IgD-negative memory B cell (primary cell): Measurements from ENCODE around the gene CUL3. TPM values are rescaled to one million over a fixed set of nuclear protein-coding genes. Genes with fewer than 3 reads are reported as not detected.
"Not testable (repeated sequence)": the region's sequence is repeated elsewhere in the genome, so short reads cannot be mapped to it uniquely, and the experiment has no call there.

Source experiments
- H3K27ac Mint-ChIP-seq, 3 donors: one replicate each; pipeline ENCODE4 v1.8.0; 2020 to 2022; ENCODE audit warnings: mild to moderate bottlenecking in 3 of 3, mixed read lengths in 3 of 3, moderate library complexity in 1 of 3
- H3K27me3 Mint-ChIP-seq: one replicate; pipeline ENCODE4 v1.8.0; 2021; ENCODE audit warnings: mixed read lengths
- H3K36me3 Mint-ChIP-seq: one replicate; pipeline ENCODE4 v1.8.0; 2020; ENCODE audit warnings: mild to moderate bottlenecking, mixed read lengths
- H3K4me1 Mint-ChIP-seq, 3 donors: one replicate each; pipeline ENCODE4 v1.8.0; 2020 to 2022; ENCODE audit warnings: mixed read lengths in 3 of 3, mild to moderate bottlenecking in 1 of 3
- H3K4me3 Mint-ChIP-seq, 4 donors: one replicate each; pipeline ENCODE4 v1.8.0; 2020 to 2022; ENCODE audit warnings: mild to moderate bottlenecking in 4 of 4, mixed read lengths in 4 of 4, moderate library complexity in 3 of 4
- H3K9me3 Mint-ChIP-seq, 3 donors: one replicate each; pipeline ENCODE4 v1.8.0; 2020 to 2021; ENCODE audit warnings: mixed read lengths in 3 of 3, mild to moderate bottlenecking in 1 of 3
- polyA plus RNA-seq: library from polyadenylated mRNA; unstranded; fragments of 300-500 nt; fragmentation: Illumina TruSeq; gene quantifications from one replicate; pipeline ENCODE4 v1.2.3, GENCODE V29; 2021

The CUL3 gene
- polyA plus RNA-seq, 1 donor from 2014 or later, result 31.8 TPM

GRCh38 chr2:224538561-224539138 is 46.5 kb downstream of the CUL3 start:
- Mint-ChIP-seq H3K27me3 (no peaks in the 10 kb centered on the region), H3K4me1 (peaks cover 30 to 45% (median 43%) of the 10 kb centered on the region in 3 donors), H3K36me3 (peaks cover 6% of the 10 kb centered on the region), H3K4me3 (peak overlapping the region in 3 of 4 donors; percentile 6 to 42 (median 28)), H3K27ac (peak overlapping the region in 1 of 3 donors; percentile 56), H3K9me3 (peaks cover 0 to 1% (median 0%) of the 10 kb centered on the region in 3 donors)

DNA sequence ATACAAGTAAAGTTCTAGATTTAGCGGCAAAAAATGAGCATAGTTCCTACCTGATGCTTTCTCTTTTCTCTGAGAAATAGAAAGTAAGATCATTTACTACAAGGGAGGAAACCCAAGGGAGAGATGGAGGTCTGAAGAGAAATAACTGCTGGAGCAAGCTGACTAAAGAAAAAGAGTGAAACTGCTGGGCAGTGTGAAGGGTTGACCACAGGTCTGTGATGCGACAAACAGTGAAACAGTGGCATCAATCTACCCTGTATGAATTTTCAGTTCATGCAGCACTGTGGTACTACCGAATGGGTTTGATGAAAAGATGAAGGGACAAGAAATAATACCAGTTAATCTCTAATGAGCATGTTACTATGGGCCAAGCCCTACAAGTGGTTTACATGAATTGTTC is 52.2 kb downstream of the CUL3 start:
- peak overlapping the region in 2 of 4 donors; percentile 25 to 39 for H3K4me3 Mint-ChIP-seq
- peaks cover 8% of the 10 kb centered on the region for H3K36me3 Mint-ChIP-seq
- H3K27ac Mint-ChIP-seq, result peak overlapping the region; percentile 51 to 90 (median 65)
- H3K9me3 Mint-ChIP-seq, result no peaks in the 10 kb centered on the region
- peaks cover 33 to 55% (median 45%) of the 10 kb centered on the region in 3 donors for H3K4me1 Mint-ChIP-seq
- H3K27me3 Mint-ChIP-seq, result no peaks in the 10 kb centered on the region

DNA sequence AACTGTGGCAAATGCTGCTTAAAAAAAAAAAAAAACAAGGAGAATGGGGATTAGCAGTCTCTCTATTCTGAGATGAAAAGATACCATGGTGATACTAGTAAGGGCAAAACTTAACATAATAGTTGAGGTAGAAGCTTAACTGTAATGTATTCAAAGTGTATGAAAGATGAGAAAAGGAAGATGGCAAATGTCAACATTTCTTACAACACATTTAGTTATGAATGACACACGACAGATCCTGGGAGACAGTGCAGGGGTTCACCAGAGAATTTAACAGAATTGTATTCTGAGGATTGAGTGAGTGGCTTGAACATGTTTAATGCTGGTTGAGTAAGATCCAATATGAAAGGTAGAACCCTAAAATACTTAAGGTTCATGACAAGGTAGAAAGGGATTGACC is 52.7 kb downstream of the CUL3 start:
- Mint-ChIP-seq H3K27ac (peak overlapping the region; percentile 51 to 90 (median 65)), H3K27me3 (no peaks in the 10 kb centered on the region), H3K4me3 (peak overlapping the region in 2 of 4 donors; percentile 25 to 39), H3K4me1 (peaks cover 35 to 57% (median 48%) of the 10 kb centered on the region in 3 donors), H3K9me3 (no peaks in the 10 kb centered on the region), H3K36me3 (peaks cover 8% of the 10 kb centered on the region)

- Mint-ChIP-seq H3K9me3 (no peaks in the 10 kb centered on the region), H3K27me3 (no peaks in the 10 kb centered on the region), H3K36me3 (peaks cover 7% of the 10 kb centered on the region), H3K4me3 (peak overlapping the region in 2 of 4 donors; percentile 43 to 65), H3K27ac (peak overlapping the region; percentile 19 to 89 (median 65)), H3K4me1 (peaks cover 50 to 71% (median 69%) of the 10 kb centered on the region in 3 donors)
Measured at GRCh38 chr2:224528171-224528570, 57.0 kb downstream of the CUL3 start.

DNA sequence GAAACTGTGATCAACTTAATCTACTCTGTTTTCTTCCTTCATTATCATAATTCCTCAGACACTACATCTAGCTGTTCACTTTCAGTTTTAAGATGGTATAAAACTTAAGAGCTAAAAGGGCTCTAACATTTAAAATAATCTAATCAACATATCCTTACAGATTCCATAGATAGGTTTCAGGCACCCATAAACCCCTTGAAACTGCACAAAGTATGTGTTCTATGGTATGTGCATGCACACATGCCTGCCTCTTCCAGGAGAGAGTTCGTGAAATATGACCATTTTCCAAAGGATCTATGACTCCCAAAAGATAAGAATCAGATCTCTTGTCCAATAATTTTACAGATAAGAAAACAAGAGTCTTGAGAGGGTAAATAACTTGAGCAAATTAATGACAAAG is 59.4 kb downstream of the CUL3 start:
- Mint-ChIP-seq H3K4me1 (peaks cover 41 to 61% (median 59%) of the 10 kb centered on the region in 3 donors), H3K27ac (peak overlapping the region; percentile 19 to 89 (median 70)), H3K4me3 (peak overlapping the region in 3 of 4 donors; percentile 60 to 87 (median 62)), H3K9me3 (no peaks in the 10 kb centered on the region), H3K27me3 (no peaks in the 10 kb centered on the region), H3K36me3 (peaks cover 4% of the 10 kb centered on the region)

DNA sequence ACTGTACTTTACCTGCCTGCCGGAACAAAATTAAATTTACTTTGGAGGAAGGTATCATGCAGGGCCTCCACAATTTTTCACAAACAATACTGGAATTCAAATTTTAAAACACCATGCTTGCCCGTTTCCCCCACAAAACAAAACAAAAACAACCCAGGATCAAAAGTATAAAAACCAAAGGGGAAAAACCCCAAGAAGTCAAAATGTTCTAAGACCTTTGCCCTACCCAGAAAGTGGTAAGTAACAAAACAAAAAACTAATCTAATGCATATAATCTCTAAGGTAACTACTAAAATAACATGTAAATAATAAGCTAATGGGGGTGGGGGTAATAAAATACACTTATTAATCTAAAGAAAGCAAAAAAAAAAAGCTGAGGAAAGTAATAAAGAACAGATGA is 60.5 kb downstream of the CUL3 start:
- Mint-ChIP-seq H3K4me1 (peaks cover 49 to 70% (median 69%) of the 10 kb centered on the region in 3 donors), H3K27ac (peak overlapping the region; percentile 46 to 94 (median 70)), H3K27me3 (no peaks in the 10 kb centered on the region), H3K9me3 (no peaks in the 10 kb centered on the region), H3K4me3 (peak overlapping the region; percentile 46 to 82 (median 76)), H3K36me3 (peaks cover 4% of the 10 kb centered on the region)

DNA sequence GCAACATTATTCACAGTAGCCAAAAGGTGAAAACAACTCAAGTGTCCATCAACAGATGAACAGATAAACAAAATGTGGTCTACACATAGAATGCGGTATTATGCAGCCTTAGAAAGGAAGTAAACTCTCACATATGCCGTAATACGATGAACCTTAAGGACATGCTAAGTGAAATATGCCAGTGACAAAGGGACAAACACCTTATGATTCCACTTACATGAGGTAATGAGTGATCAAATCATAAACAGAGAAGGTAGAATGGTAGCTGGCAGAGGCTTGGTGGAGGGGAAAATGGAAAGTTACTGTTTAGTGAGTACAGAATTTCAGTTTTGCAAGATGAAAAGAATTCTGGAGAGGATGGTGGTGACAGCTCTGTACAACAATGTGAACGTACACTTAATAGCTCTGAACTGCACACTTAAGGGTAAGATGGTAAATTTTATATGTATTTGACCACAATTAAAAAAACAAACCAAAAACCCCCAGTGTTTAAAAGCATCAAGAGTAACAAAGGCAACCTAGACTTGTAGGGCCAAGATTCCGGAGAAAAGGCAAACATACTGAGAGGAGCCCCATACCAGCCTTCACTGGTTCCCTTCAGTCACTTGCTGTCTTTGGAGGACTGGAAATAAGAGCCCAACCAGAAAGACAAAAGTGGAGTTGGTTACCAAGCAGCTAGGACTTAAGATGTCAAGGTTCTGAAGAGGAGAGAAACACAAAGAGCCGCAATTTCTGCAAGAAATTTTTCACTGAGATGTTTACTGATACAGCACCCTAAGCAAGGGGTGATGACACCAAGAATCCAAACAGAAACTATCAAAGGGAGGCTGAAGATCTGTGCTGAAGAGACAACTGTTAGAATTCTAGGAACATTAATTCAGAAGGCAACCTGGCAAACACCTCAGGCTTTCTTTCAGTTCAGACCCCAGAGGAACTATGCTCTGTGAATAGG is 61.3 kb downstream of the CUL3 start:
- Mint-ChIP-seq H3K4me3 (peak overlapping the region; percentile 46 to 82 (median 76)), H3K27ac (peak overlapping the region; percentile 46 to 94 (median 70)), H3K36me3 (peaks cover 4% of the 10 kb centered on the region), H3K4me1 (peaks cover 53 to 73% (median 71%) of the 10 kb centered on the region in 3 donors), H3K9me3 (no peaks in the 10 kb centered on the region), H3K27me3 (no peaks in the 10 kb centered on the region)

DNA sequence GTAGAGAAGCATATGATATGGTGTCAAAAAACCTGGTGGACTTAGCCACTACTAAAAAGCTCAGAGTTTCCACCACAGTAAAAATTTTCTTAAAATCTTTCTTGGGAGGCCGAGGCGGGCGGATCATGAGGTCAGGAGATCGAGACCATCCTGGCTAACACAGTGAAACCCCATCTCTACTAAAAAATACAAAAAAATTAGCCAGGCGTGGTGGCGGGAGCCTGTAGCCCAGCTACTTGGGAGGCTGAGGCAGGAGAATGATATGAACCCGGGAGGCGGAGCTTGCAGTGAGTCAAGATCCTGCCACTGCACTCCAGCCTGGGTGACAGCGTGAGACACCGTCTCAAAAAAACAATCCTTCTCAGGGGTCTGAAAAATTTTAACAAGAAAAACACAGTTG is 62.7 kb downstream of the CUL3 start:
- H3K36me3 Mint-ChIP-seq, H3K9me3 Mint-ChIP-seq, H3K27me3 Mint-ChIP-seq: not testable (repeated sequence)
- Mint-ChIP-seq H3K27ac (peak overlapping the region; percentile 46 to 85 (median 70)), H3K4me3 (peak overlapping the region; percentile 10 to 73 (median 49)), H3K4me1 (peaks cover 54 to 71% (median 69%) of the 10 kb centered on the region in 3 donors)

- Mint-ChIP-seq H3K9me3 (no peaks in the 10 kb centered on the region), H3K27ac (peak overlapping the region; percentile 46 to 98 (median 88)), H3K27me3 (no peaks in the 10 kb centered on the region), H3K4me3 (peak overlapping the region in 3 of 4 donors; percentile 93 to 95 (median 94)), H3K4me1 (peaks cover 42 to 58% (median 53%) of the 10 kb centered on the region in 3 donors), H3K36me3 (peaks cover 4% of the 10 kb centered on the region)
Measured at GRCh38 chr2:224520064-224520463, 65.1 kb downstream of the CUL3 start.

DNA sequence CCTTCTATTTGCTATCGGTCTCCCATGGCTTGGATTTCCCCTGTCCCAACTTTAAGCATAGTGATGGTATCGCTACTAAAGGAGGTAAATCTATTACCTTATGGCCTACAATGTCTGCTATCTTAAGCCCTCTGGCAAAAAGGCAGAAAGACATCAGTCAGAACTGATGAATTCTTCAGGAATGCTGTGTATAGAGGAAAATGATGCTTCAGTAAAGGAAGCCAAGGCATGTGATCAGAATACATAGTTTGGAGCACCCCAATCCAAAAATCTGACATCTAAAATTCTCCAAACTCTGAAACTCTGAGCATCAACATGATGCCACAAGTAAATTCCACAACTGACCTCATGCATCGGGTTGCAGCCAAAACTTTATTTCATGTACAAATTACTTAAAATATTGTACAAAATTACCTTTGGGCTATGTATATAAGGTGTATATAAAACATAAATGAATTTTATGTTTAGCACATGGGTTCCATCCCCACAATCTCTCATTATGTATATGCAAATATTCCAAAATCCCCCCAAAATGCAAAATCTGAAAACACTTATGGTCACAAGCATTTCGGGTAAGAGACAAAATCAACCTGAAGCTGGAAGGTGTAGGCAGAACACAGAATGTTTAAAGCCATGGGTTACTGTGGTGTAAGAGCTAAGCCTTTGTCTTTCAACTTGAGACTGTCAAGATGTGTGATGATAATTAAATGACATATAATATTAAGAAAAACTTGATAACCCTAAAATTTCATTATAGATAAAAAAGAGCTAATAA is 66.2 kb downstream of the CUL3 start:
- H3K36me3 Mint-ChIP-seq, result peaks cover 4% of the 10 kb centered on the region
- no peaks in the 10 kb centered on the region for H3K27me3 Mint-ChIP-seq
- H3K9me3 Mint-ChIP-seq, result no peaks in the 10 kb centered on the region
- H3K27ac Mint-ChIP-seq, result peak overlapping the region; percentile 41 to 95 (median 86)
- H3K4me3 Mint-ChIP-seq, result peak overlapping the region in 3 of 4 donors; percentile 18 to 79 (median 76)
- H3K4me1 Mint-ChIP-seq, result peaks cover 37 to 48% (median 47%) of the 10 kb centered on the region in 3 donors

GRCh38 chr2:224517963-224518362 is 67.2 kb downstream of the CUL3 start:
- no peaks in the 10 kb centered on the region for H3K27me3 Mint-ChIP-seq
- peaks cover 4% of the 10 kb centered on the region for H3K36me3 Mint-ChIP-seq
- peak overlapping the region; percentile 25 to 88 (median 78) for H3K4me3 Mint-ChIP-seq
- peaks cover 31 to 40% (median 39%) of the 10 kb centered on the region in 3 donors for H3K4me1 Mint-ChIP-seq
- H3K27ac Mint-ChIP-seq, result peak overlapping the region; percentile 75 to 95 (median 86)
- H3K9me3 Mint-ChIP-seq, result no peaks in the 10 kb centered on the region

GRCh38 chr2:224516393-224516792 is 68.8 kb downstream of the CUL3 start:
- H3K4me3 Mint-ChIP-seq, H3K36me3 Mint-ChIP-seq, H3K27me3 Mint-ChIP-seq, H3K9me3 Mint-ChIP-seq: not testable (repeated sequence)
- peaks cover 33 to 38% (median 33%) of the 10 kb centered on the region in 3 donors for H3K4me1 Mint-ChIP-seq
- peak overlapping the region in 1 of 3 donors; percentile 80 for H3K27ac Mint-ChIP-seq

GRCh38 chr2:224513991-224514390 is 71.2 kb downstream of the CUL3 start:
- Mint-ChIP-seq H3K27me3 (no peaks in the 10 kb centered on the region), H3K4me3 (no peak overlapping the region), H3K27ac (peak overlapping the region in 1 of 3 donors; percentile 19), H3K36me3 (peaks cover 7% of the 10 kb centered on the region), H3K9me3 (no peaks in the 10 kb centered on the region), H3K4me1 (peaks cover 26 to 29% (median 26%) of the 10 kb centered on the region in 3 donors)

DNA sequence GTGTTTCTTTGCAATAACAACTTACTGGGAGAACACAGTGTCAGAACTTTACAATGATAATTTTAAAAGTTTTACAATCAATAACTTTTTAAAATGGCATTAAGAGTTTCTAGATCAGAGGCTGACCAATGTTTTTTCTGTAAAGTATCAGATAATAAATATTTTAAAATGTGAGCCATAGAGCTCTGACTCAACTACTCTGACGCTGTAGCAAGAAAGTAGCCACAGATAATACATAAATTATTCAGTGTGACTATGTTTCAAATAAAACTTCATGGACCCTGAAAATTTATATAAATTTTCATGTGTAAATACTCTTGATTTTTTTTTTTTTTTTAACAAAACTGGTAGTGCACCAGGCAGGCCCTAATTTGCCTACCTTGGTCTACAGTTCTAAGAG is 77.4 kb downstream of the CUL3 start:
- H3K4me1 Mint-ChIP-seq, result peaks cover 5 to 11% (median 10%) of the 10 kb centered on the region in 3 donors
- H3K27ac Mint-ChIP-seq, result no peak overlapping the region

More for the DNA sequence above, 77.4 kb downstream of the CUL3 start:
- Mint-ChIP-seq H3K27me3 (no peaks in the 10 kb centered on the region), H3K36me3 (peaks cover 8% of the 10 kb centered on the region), H3K9me3 (no peaks in the 10 kb centered on the region), H3K4me3 (no peak overlapping the region)
